WTC11 (cell line): ENCODE results near the gene CHRNA3.

Experiments
- CTCF ChIP-seq: fragments of 200-600 bp; IDR thresholded peaks from 2 replicates; pipeline ENCODE4 v1.8.0; 2022; ENCODE audit warnings: antibody characterized with exemption
- ETV6 ChIP-seq: sonication (generic); formaldehyde crosslinking; IDR thresholded peaks from 2 replicates; pipeline ENCODE4 v1.8.1; 2022; ENCODE audit warnings: mild to moderate bottlenecking, missing genetic modification reagents
- IRF1 ChIP-seq: sonication (generic); formaldehyde crosslinking; IDR thresholded peaks from 2 replicates; pipeline ENCODE4 v1.8.0; 2023; ENCODE audit warnings: missing genetic modification reagents
- NFATC4 ChIP-seq: fragments of 250-450 bp; sonication (Bioruptor Pico); IDR thresholded peaks from 2 replicates; pipeline ENCODE4 v1.9.0; 2021; ENCODE audit warnings: mild to moderate bottlenecking
- NR2C2 ChIP-seq: sonication (generic); formaldehyde crosslinking; IDR thresholded peaks from 2 replicates; pipeline ENCODE4 v1.8.0; 2022; ENCODE audit warnings: mild to moderate bottlenecking, missing genetic modification reagents
- TCF7 ChIP-seq: sonication (generic); formaldehyde crosslinking; IDR thresholded peaks from 2 replicates; pipeline ENCODE4 v1.8.0; 2022; ENCODE audit warnings: mild to moderate bottlenecking, low read depth, missing genetic modification reagents, moderate library complexity
- ZBTB43 ChIP-seq: sonication (generic); formaldehyde crosslinking; IDR thresholded peaks from 2 replicates; pipeline ENCODE4 v1.8.1; 2023; ENCODE audit warnings: mild to moderate bottlenecking, missing genetic modification reagents

- TF ChIP-seq CTCF = no peak
- TF ChIP-seq TCF7 (CRISPR knock-in tag) = no peak
- no peak for TF ChIP-seq ETV6 (CRISPR knock-in tag)
- no peak for TF ChIP-seq NR2C2 (CRISPR knock-in tag)
- no peak for TF ChIP-seq ZBTB43 (CRISPR knock-in tag)
- TF ChIP-seq NFATC4 (CRISPR knock-in tag) = no peak
- no peak for TF ChIP-seq IRF1
Observed at GRCh38 chr15:78573416-78573815, 47.4 kb downstream of the CHRNA3 start.
